ENCODE measurements around the gene RAP1GAP. TPM values are rescaled to one million over a fixed set of nuclear protein-coding genes. Genes with fewer than 3 reads are reported as not detected.

RAP1GAP gene
- total and polyA plus RNA-seq, 4 donors = 8.6 to 23.1 (median 11.3) TPM

GRCh38 chr1:21594501-21594900 is 74.7 kb downstream of the RAP1GAP start:
- Histone ChIP-seq H3K27me3 (ENCODE audit: control insufficient read depth in 4 of 4, insufficient read depth in 4 of 4, low read length in 3 of 4) (no peaks in the 10 kb centered on the region), H3K9ac (ENCODE audit: low read depth in 1 of 2, low read length in 2 of 2) (no peak overlapping the region), H3K4me3 (ENCODE audit: low read depth in 1 of 3, low read length in 3 of 3) (no peak overlapping the region), H3K36me3 (ENCODE audit: control insufficient read depth in 4 of 4, insufficient read depth in 3 of 4, low read depth in 1 of 4, low read length in 3 of 4) (peaks cover 0 to 4% (median 3%) of the 10 kb centered on the region in 4 donors), H3K4me1 (ENCODE audit: control insufficient read depth in 4 of 4, insufficient read depth in 4 of 4, low read length in 3 of 4) (no peaks in the 10 kb centered on the region), H3K27ac (ENCODE audit: low read depth in 1 of 2, low read length in 2 of 2) (no peak overlapping the region), H3K9me3 (ENCODE audit: control insufficient read depth in 4 of 4, low read length in 3 of 4) (no peaks in the 10 kb centered on the region)
- no peak for DNase-seq (ENCODE audit: low spot score)
- 69% methylated on average over 11 of the region's 11 CpGs for WGBS
- TF ChIP-seq ZBTB33 (IDR thresholded peaks at IDR 0.05) = no peak
- no peak for TF ChIP-seq JUND (IDR thresholded peaks at IDR 0.05)
- no peak for TF ChIP-seq NR2F2 (IDR thresholded peaks at IDR 0.05)
- TF ChIP-seq SP1 (IDR thresholded peaks at IDR 0.05) = no peak
- no peak for TF ChIP-seq ATF3 (IDR thresholded peaks at IDR 0.05)
- no peak for TF ChIP-seq FOXA1 (IDR thresholded peaks at IDR 0.05)
- TF ChIP-seq EGR1 (IDR thresholded peaks at IDR 0.05; ENCODE audit: low read depth in 2 of 2) = no peak

- no peak for TF ChIP-seq REST (IDR thresholded peaks at IDR 0.05)
- no peak for TF ChIP-seq RXRA (IDR thresholded peaks at IDR 0.05)
- TF ChIP-seq NR2F2 (IDR thresholded peaks at IDR 0.05) = no peak
- no peak for TF ChIP-seq TAF1 (conservative IDR thresholded peaks at IDR 0.05)
- TF ChIP-seq MAX (IDR thresholded peaks at IDR 0.05) = no peak
- TF ChIP-seq FOXA1 (IDR thresholded peaks at IDR 0.05) = no peak
- no peak for TF ChIP-seq HNF4G (IDR thresholded peaks at IDR 0.05)
- no peak for TF ChIP-seq ZBTB33 (IDR thresholded peaks at IDR 0.05)
- no peak for TF ChIP-seq JUND (IDR thresholded peaks at IDR 0.05)
- no peak for TF ChIP-seq HNF4A (conservative IDR thresholded peaks at IDR 0.05)
- no peak for TF ChIP-seq ATF3 (IDR thresholded peaks at IDR 0.05)
- TF ChIP-seq RAD21 (IDR thresholded peaks at IDR 0.05) = no peak
- TF ChIP-seq FOXA2 (IDR thresholded peaks at IDR 0.05) = no peak
- TF ChIP-seq CTCF (IDR thresholded peaks at IDR 0.05; ENCODE audit: low read depth, low read length, missing input control) = no peak
- TF ChIP-seq YY1 (IDR thresholded peaks at IDR 0.05) = no peak
- TF ChIP-seq EGR1 (IDR thresholded peaks at IDR 0.05; ENCODE audit: low read depth in 2 of 2) = no peak
- TF ChIP-seq SP1 (IDR thresholded peaks at IDR 0.05) = no peak
- TF ChIP-seq GABPA (IDR thresholded peaks at IDR 0.05 in 1 of 2, conservative IDR thresholded peaks at IDR 0.05 in 1 of 2) = no peak
- Histone ChIP-seq H3K9me3 (ENCODE audit: control insufficient read depth in 4 of 4, low read length in 3 of 4) (no peaks in the 10 kb centered on the region), H3K27me3 (ENCODE audit: control insufficient read depth in 4 of 4, insufficient read depth in 4 of 4, low read length in 3 of 4) (no peaks in the 10 kb centered on the region), H3K4me3 (ENCODE audit: low read depth in 1 of 3, low read length in 3 of 3) (no peak overlapping the region), H3K9ac (ENCODE audit: low read depth in 1 of 2, low read length in 2 of 2) (no peak overlapping the region), H3K27ac (ENCODE audit: low read depth in 1 of 2, low read length in 2 of 2) (no peak overlapping the region), H3K36me3 (ENCODE audit: control insufficient read depth in 4 of 4, insufficient read depth in 3 of 4, low read depth in 1 of 4, low read length in 3 of 4) (peaks cover 0 to 4% (median 3%) of the 10 kb centered on the region in 4 donors), H3K4me1 (ENCODE audit: control insufficient read depth in 4 of 4, insufficient read depth in 4 of 4, low read length in 3 of 4) (no peaks in the 10 kb centered on the region)
- DNase-seq (ENCODE audit: low spot score) = no peak
- 91% methylated on average over 8 of the region's 8 CpGs for WGBS
Measured at GRCh38 chr1:21593231-21593630, 75.9 kb downstream of the RAP1GAP start.

All from liver (tissue), 9 donors.